Type B pancreatic cell (in vitro differentiated cells): ENCODE measurements around the gene NRCAM. TPM values are rescaled to one million over a fixed set of nuclear protein-coding genes. Genes with fewer than 3 reads are reported as not detected.

Experiments
- DNase-seq: peaks from one replicate; pipeline ENCODE4 v3.0.0; 2021; ENCODE audit warnings: mixed read lengths; ENCODE audit not compliant: unreplicated experiment; ENCODE audit errors: extremely low spot score
- H3K27ac Mint-ChIP-seq: 2 replicates; pipeline ENCODE4 v1.8.0; 2021; ENCODE audit warnings: mild to moderate bottlenecking, mixed read lengths
- H3K27me3 Mint-ChIP-seq: 2 replicates; pipeline ENCODE4 v1.8.0; 2021; ENCODE audit warnings: mixed read lengths
- H3K36me3 Mint-ChIP-seq: 2 replicates; pipeline ENCODE4 v1.8.0; 2021; ENCODE audit warnings: mixed read lengths
- H3K4me1 Mint-ChIP-seq: one replicate; pipeline ENCODE4 v1.8.0; 2021; ENCODE audit warnings: mixed read lengths; ENCODE audit not compliant: unreplicated experiment
- H3K4me3 Mint-ChIP-seq: 2 replicates; pipeline ENCODE4 v1.8.0; 2021; ENCODE audit warnings: mild to moderate bottlenecking, mixed read lengths
- H3K9me3 Mint-ChIP-seq: 2 replicates; pipeline ENCODE4 v1.8.0; 2021; ENCODE audit warnings: mixed read lengths
- total RNA-seq: library from RNA; stranded (reverse); gene quantifications from 2 replicates; pipeline ENCODE4 v1.2.1, GENCODE V29; 2021; ENCODE audit warnings: low replicate concordance
- TF ChIP-seq, protein P1 (sequence below): fragments of 200-600 bp; sonication (generic); conservative IDR thresholded peaks from 2 replicates; pipeline ENCODE4 v1.5.0; 2021; ENCODE audit warnings: antibody characterized with exemption, mild to moderate bottlenecking

NRCAM gene
- total RNA-seq, 1 donor from 2014 or later, result 41.0 TPM

GRCh38 chr7:108326938-108327337 is 129.3 kb downstream of the NRCAM start:
- peak overlapping the region; percentile 33 for H3K27ac Mint-ChIP-seq
- H3K27me3 Mint-ChIP-seq, result no peaks in the 10 kb centered on the region
- TF ChIP-seq, protein P1, sequence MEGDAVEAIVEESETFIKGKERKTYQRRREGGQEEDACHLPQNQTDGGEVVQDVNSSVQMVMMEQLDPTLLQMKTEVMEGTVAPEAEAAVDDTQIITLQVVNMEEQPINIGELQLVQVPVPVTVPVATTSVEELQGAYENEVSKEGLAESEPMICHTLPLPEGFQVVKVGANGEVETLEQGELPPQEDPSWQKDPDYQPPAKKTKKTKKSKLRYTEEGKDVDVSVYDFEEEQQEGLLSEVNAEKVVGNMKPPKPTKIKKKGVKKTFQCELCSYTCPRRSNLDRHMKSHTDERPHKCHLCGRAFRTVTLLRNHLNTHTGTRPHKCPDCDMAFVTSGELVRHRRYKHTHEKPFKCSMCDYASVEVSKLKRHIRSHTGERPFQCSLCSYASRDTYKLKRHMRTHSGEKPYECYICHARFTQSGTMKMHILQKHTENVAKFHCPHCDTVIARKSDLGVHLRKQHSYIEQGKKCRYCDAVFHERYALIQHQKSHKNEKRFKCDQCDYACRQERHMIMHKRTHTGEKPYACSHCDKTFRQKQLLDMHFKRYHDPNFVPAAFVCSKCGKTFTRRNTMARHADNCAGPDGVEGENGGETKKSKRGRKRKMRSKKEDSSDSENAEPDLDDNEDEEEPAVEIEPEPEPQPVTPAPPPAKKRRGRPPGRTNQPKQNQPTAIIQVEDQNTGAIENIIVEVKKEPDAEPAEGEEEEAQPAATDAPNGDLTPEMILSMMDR, result no peak
- no peaks in the 10 kb centered on the region for H3K9me3 Mint-ChIP-seq
- H3K4me3 Mint-ChIP-seq, result peak overlapping the region; percentile 35
- no peak for DNase-seq
- H3K36me3 Mint-ChIP-seq, result no peaks in the 10 kb centered on the region
- H3K4me1 Mint-ChIP-seq, result peaks cover 41% of the 10 kb centered on the region

- H3K36me3 Mint-ChIP-seq, result no peaks in the 10 kb centered on the region
- H3K27me3 Mint-ChIP-seq, result no peaks in the 10 kb centered on the region
- no peaks in the 10 kb centered on the region for H3K9me3 Mint-ChIP-seq
- TF ChIP-seq, protein P1, result no peak
- DNase-seq, result no peak
- no peak overlapping the region for H3K4me3 Mint-ChIP-seq
- no peak overlapping the region for H3K27ac Mint-ChIP-seq
- H3K4me1 Mint-ChIP-seq, result peaks cover 41% of the 10 kb centered on the region
Measured at GRCh38 chr7:108324053-108325038, 131.9 kb downstream of the NRCAM start.

DNA sequence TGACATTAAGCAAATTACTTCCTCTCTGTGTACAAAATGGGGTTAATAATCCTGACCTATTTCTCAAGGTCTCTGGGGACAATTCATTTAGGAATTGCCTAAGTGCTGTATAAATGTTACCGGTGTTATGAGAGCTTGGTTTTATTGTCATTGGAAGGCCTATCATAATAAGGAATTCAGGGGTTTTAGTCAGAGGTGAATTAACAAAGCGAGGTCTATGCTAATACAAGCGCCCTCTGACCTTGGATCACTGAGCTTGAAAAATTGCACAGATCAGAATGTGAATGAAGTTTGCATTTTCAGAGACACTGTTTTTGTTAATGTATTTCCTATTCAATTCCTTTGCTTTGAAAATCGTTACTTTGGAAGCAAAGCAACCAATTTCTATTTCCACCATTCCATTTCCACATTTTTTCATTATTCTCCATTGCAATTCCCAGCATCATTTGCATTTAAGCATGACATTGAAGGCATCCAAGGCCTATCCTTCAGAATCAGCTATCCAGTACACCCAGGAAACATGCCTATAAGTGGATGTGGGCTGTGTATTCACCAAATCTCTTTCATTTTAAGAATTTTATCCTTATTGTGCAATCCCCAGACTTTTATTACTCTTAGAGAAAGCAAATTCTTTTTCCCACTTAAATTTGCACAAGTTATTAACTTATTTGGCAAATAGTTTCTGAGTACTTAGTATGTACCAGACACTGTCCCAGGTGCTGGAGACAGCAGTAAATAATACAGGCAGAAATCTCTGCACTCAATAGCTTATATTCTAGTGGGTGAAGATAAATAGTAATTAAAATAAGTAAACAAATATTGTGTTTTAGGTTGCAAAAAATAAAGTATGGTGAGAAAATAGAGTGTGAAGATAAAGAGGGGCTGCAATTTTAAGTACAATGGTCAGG is 133.1 kb downstream of the NRCAM start:
- Mint-ChIP-seq H3K4me3 (no peak overlapping the region), H3K9me3 (no peaks in the 10 kb centered on the region), H3K27me3 (no peaks in the 10 kb centered on the region), H3K4me1 (peaks cover 32% of the 10 kb centered on the region), H3K36me3 (no peaks in the 10 kb centered on the region), H3K27ac (no peak overlapping the region)
- TF ChIP-seq, protein P1, result no peak
- no peak for DNase-seq

- H3K27ac Mint-ChIP-seq, result no peak overlapping the region
- H3K4me1 Mint-ChIP-seq, result peaks cover 22% of the 10 kb centered on the region
- H3K36me3 Mint-ChIP-seq, result no peaks in the 10 kb centered on the region
- no peaks in the 10 kb centered on the region for H3K27me3 Mint-ChIP-seq
- H3K9me3 Mint-ChIP-seq, result no peaks in the 10 kb centered on the region
- DNase-seq, result no peak
- TF ChIP-seq, protein P1, result no peak
- H3K4me3 Mint-ChIP-seq, result no peak overlapping the region
Measured at GRCh38 chr7:108322046-108322445, 134.2 kb downstream of the NRCAM start.

- H3K27ac Mint-ChIP-seq, result no peak overlapping the region
- TF ChIP-seq, protein P1, result no peak
- no peaks in the 10 kb centered on the region for H3K27me3 Mint-ChIP-seq
- H3K9me3 Mint-ChIP-seq, result no peaks in the 10 kb centered on the region
- peaks cover 15% of the 10 kb centered on the region for H3K4me1 Mint-ChIP-seq
- no peak overlapping the region for H3K4me3 Mint-ChIP-seq
- no peaks in the 10 kb centered on the region for H3K36me3 Mint-ChIP-seq
- no peak for DNase-seq
Measured at GRCh38 chr7:108321359-108321758, 134.9 kb downstream of the NRCAM start.
